ENCODE measurements around the gene ENTPD6. TPM values are rescaled to one million over a fixed set of nuclear protein-coding genes. Genes with fewer than 3 reads are reported as not detected.

The ENTPD6 gene
- total RNA-seq, 2 experiments from 2014 or later, result 39.4 to 42.8 TPM

DNA sequence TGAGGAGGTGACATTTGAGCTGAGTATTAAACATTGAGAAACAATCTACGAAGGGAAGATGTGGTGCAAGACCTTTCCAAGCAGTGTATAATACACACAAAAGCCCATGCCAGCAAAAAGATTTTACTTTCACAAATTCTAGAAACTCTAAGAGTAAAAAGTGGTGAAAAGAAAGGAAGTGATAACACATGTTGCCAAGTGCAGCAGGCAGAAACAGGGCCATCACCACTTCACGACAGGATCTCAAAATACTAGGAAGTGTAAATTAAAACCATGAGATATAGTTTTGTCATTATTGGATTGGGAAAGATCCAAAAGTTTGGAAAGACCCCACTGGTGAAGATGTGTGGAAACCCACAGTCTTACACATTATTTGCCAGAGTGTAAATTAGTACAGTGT is 1.7 kb upstream of the ENTPD6 start:
- ChIA-PET CTCF (interaction anchor here (1.2 to 4.6 kb wide), 4 partner anchors 15 to 205 kb away, joined by 3 to 18 read pairs (median 3); no protein-coding TSS in a partner anchor), POLR2A (interaction anchor here (1.4 kb wide), 1 partner anchor 33 kb away, joined by 3 read pairs; no protein-coding TSS in a partner anchor)
- ATAC-seq, result no peak
- Mint-ChIP-seq H3K36me3 (ENCODE audit: low read depth) (peaks cover 2% of the 10 kb centered on the region), H3K27ac (peak overlapping the region; percentile 14), H3K27me3 (no peaks in the 10 kb centered on the region), H3K9me3 (no peaks in the 10 kb centered on the region), H3K4me1 (ENCODE audit: low read depth) (peaks cover 22% of the 10 kb centered on the region), H3K4me3 (peak overlapping the region; percentile 89)
- intact Hi-C loops (cut with micrococcal nuclease), result no loop called here
- TF ChIP-seq, protein P1, sequence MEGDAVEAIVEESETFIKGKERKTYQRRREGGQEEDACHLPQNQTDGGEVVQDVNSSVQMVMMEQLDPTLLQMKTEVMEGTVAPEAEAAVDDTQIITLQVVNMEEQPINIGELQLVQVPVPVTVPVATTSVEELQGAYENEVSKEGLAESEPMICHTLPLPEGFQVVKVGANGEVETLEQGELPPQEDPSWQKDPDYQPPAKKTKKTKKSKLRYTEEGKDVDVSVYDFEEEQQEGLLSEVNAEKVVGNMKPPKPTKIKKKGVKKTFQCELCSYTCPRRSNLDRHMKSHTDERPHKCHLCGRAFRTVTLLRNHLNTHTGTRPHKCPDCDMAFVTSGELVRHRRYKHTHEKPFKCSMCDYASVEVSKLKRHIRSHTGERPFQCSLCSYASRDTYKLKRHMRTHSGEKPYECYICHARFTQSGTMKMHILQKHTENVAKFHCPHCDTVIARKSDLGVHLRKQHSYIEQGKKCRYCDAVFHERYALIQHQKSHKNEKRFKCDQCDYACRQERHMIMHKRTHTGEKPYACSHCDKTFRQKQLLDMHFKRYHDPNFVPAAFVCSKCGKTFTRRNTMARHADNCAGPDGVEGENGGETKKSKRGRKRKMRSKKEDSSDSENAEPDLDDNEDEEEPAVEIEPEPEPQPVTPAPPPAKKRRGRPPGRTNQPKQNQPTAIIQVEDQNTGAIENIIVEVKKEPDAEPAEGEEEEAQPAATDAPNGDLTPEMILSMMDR (IDR thresholded peaks at IDR 0.05), result no peak
- DNase-seq, result no peak

DNA sequence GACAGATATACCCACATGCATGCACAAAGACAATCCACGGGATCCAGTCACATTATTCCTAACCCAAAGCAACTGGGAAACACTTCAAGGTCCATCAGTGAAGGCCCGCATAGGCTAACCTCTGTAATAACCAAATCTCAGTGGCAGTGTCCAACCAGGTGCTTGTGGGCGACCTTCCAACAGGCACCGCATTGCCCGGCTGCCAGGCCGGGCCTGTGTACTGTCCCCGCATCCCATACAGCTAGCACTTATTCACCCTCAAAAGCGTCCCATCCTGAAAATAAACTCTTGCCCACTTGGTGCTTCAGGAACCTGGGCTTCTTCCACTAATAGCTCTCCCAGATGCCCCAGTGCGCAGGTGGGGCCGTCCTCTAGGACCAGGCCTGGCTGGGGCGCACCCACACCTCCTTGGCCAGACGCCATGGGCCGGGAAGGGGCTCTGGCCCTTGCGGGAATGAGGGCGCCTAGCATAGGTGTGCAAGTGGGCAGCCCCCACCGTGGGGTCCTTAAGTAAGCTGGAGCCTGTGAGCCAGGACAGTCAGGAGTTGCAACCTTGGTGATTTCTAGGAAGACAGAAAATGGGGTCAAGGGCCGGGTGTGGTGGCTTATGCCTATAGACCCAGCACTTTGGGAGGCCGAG is 1.1 kb upstream of the ENTPD6 start:
- ATAC-seq, result no peak
- TF ChIP-seq, protein P1 (IDR thresholded peaks at IDR 0.05), result no peak
- Mint-ChIP-seq H3K27ac (peak overlapping the region; percentile 82), H3K4me3 (peak overlapping the region; percentile 89), H3K9me3 (no peaks in the 10 kb centered on the region), H3K36me3 (ENCODE audit: low read depth) (peaks cover 2% of the 10 kb centered on the region), H3K27me3 (no peaks in the 10 kb centered on the region), H3K4me1 (ENCODE audit: low read depth) (peaks cover 27% of the 10 kb centered on the region)
- intact Hi-C loops (cut with micrococcal nuclease), result no loop called here
- ChIA-PET POLR2A (interaction anchor here (0.8 to 2.3 kb wide), 3 partner anchors 8 to 53 kb away, joined by 3 to 15 read pairs (median 3); partner anchors contain the start of gene PYGB), CTCF (interaction anchor here (1.0 to 4.6 kb wide), 5 partner anchors 15 to 205 kb away, joined by 3 to 18 read pairs (median 3); no protein-coding TSS in a partner anchor)
- DNase-seq, result no peak

DNA sequence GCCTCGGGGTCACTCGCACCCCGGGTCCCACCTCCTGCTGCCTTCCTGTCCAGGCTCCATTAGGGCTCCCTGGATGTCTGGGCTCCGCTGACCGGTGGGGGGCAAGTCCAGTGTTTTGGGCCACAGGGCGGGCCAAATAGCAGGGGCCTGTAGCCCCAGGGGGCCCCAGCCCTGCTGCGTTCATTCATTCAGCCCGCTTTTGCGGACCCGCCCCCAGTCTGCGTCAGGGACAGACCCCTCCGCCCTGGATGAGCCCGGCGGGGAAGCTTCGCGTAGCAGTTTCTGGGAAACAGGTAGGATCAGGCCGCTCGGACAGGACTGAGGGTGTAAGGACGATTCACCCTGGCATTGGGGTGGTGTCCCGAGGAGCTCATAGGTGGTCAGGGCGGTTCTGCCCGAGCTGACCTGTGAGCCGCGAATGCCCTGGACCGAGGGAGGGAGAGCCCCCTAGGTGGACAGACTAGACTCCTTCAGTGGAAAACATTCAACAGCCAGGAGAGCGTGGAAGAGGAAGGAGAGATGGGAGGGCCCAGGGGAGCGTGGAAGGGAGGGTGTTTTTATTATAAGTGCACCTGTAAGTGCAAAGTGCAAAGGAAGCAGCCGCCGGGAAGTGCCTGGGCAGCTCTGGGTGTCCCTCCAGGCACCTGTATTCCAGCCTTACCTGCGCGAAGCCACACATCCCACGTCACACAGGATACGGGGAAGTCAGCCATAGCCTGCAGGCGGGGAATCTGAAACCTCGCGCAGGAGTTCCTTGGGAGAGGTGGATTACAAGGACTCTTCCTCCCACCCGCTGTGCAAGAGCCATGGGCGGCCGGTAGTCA is 662 bp downstream of the ENTPD6 start:
- peak; percentile 53 for DNase-seq
- H3K36me3 Mint-ChIP-seq (ENCODE audit: low read depth), result peaks cover 2% of the 10 kb centered on the region
- CTCF ChIA-PET, result interaction anchor here (1.2 to 4.6 kb wide), 2 partner anchors 17 to 64 kb away, joined by 5 to 18 read pairs; no protein-coding TSS in a partner anchor
- no peaks in the 10 kb centered on the region for H3K9me3 Mint-ChIP-seq
- TF ChIP-seq, protein P1 (IDR thresholded peaks at IDR 0.05), result no peak
- intact Hi-C loops (cut with micrococcal nuclease), result loop anchor here (5.0 kb wide), 1 partner anchor 61 kb away; no protein-coding TSS in a partner anchor
- no peaks in the 10 kb centered on the region for H3K27me3 Mint-ChIP-seq
- POLR2A ChIA-PET, result interaction anchor here (1.6 to 2.3 kb wide), 2 partner anchors 52 to 54 kb away, joined by 5 to 15 read pairs; partner anchors contain the start of gene PYGB
- H3K4me3 Mint-ChIP-seq, result peak overlapping the region; percentile 89
- peak overlapping the region; percentile 32 for H3K27ac Mint-ChIP-seq
- H3K4me1 Mint-ChIP-seq (ENCODE audit: low read depth), result peaks cover 39% of the 10 kb centered on the region
- ATAC-seq, result peak; percentile 18

DNA sequence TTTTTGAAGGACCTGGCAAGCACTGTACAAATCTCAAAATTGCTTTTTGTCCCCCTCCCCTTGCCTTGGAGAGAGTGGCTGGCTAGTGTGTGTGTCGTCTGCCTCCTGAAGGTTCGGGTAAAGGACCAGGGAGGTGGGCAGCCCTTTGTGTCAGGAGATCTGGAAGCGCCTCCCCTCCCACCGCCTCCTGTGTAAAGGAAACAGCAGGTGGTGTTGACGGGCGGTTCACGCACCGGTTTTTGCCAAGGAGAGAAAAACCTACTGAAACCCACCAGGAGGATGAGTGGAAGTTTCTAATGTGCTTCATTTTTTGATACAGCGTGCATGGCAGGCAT is 1.2 kb downstream of the ENTPD6 start:
- peaks cover 39% of the 10 kb centered on the region for H3K4me1 Mint-ChIP-seq (ENCODE audit: low read depth)
- intact Hi-C loops (cut with micrococcal nuclease), result loop anchor here (5.0 kb wide), 1 partner anchor 61 kb away; no protein-coding TSS in a partner anchor
- peak overlapping the region; percentile 63 for H3K27ac Mint-ChIP-seq
- H3K36me3 Mint-ChIP-seq (ENCODE audit: low read depth), result peaks cover 2% of the 10 kb centered on the region
- ATAC-seq (no peak), DNase-seq (peak; percentile 27)
- TF ChIP-seq, protein P1 (IDR thresholded peaks at IDR 0.05), result no peak
- H3K4me3 Mint-ChIP-seq, result peak overlapping the region; percentile 89
- no peaks in the 10 kb centered on the region for H3K27me3 Mint-ChIP-seq
- H3K9me3 Mint-ChIP-seq, result no peaks in the 10 kb centered on the region
- ChIA-PET POLR2A (interaction anchor here (1.6 to 2.3 kb wide), 2 partner anchors 51 to 54 kb away, joined by 5 to 15 read pairs; partner anchors contain the start of gene PYGB), CTCF (interaction anchor here (4.6 kb wide), 1 partner anchor 17 kb away, joined by 18 read pairs; no protein-coding TSS in a partner anchor)

Measured in activated CD8-positive, alpha-beta T cell treated with anti-CD3 and anti-CD28 coated beads for 36 hours (primary cell).